Measurements from ENCODE around the gene GABRG3.

GRCh38 chr15:27532358-27532757 lies 561.4 kb downstream of the GABRG3 start:
- TF ChIP-seq ZFP30 (CRISPR knock-in tag; IDR thresholded peaks at IDR 0.05) (no peak), PPARA (CRISPR knock-in tag; IDR thresholded peaks at IDR 0.05; ENCODE audit: borderline replicate concordance) (no peak), ARNTL (CRISPR knock-in tag; IDR thresholded peaks at IDR 0.05; ENCODE audit: borderline replicate concordance, low read depth) (no peak), GLIS3 (CRISPR knock-in tag; IDR thresholded peaks at IDR 0.05) (no peak), CREB5 (CRISPR knock-in tag; IDR thresholded peaks at IDR 0.05; ENCODE audit: low read depth) (no peak), ISL1 (CRISPR knock-in tag; IDR thresholded peaks at IDR 0.05) (no peak), ZNF8 (CRISPR knock-in tag; IDR thresholded peaks at IDR 0.05) (no peak), ZFP3 (CRISPR knock-in tag; IDR thresholded peaks at IDR 0.05) (no peak), CSRNP3 (CRISPR knock-in tag; IDR thresholded peaks at IDR 0.05) (no peak), OSR1 (CRISPR knock-in tag; IDR thresholded peaks at IDR 0.05) (no peak), CSDC2 (CRISPR knock-in tag; IDR thresholded peaks at IDR 0.05) (no peak)

Data from SK-N-SH treated with all-trans-retinoic acid at 6 μM for 48 hours (cell line).